Measurements from ENCODE around the gene TAF4B.
A peak's percentile ranks its signal among the peaks of the same experiment; 100 is the strongest.

The TAF4B gene

GRCh38 chr18:26286008-26286407, 59.8 kb downstream of the TAF4B start:
- no peak for TF ChIP-seq CTCF (IDR thresholded peaks at IDR 0.05)

- no peak for TF ChIP-seq CTCF (IDR thresholded peaks at IDR 0.05)
Measured at GRCh38 chr18:26287644-26288043, 61.4 kb downstream of the TAF4B start.

- TF ChIP-seq CTCF (IDR thresholded peaks at IDR 0.05): no peak
Measured at GRCh38 chr18:26290385-26290784, 64.1 kb downstream of the TAF4B start.

- TF ChIP-seq CTCF (IDR thresholded peaks at IDR 0.05): no peak
Measured at GRCh38 chr18:26293982-26294381, 67.7 kb downstream of the TAF4B start.

- TF ChIP-seq CTCF (IDR thresholded peaks at IDR 0.05): no peak
Measured at GRCh38 chr18:26298107-26298506, 71.9 kb downstream of the TAF4B start.

- no peak for TF ChIP-seq CTCF (IDR thresholded peaks at IDR 0.05)
Measured at GRCh38 chr18:26301681-26302080, 75.4 kb downstream of the TAF4B start.

- no peak for TF ChIP-seq CTCF (IDR thresholded peaks at IDR 0.05)
Measured at GRCh38 chr18:26304511-26304910, 78.3 kb downstream of the TAF4B start.

GRCh38 chr18:26307161-26307773, 81.0 kb downstream of the TAF4B start:
- TF ChIP-seq CTCF (IDR thresholded peaks at IDR 0.05): peak; percentile 81

Data from LNCAP (cell line).